Measurements from ENCODE around the gene CDCP2.

The CDCP2 gene

DNA sequence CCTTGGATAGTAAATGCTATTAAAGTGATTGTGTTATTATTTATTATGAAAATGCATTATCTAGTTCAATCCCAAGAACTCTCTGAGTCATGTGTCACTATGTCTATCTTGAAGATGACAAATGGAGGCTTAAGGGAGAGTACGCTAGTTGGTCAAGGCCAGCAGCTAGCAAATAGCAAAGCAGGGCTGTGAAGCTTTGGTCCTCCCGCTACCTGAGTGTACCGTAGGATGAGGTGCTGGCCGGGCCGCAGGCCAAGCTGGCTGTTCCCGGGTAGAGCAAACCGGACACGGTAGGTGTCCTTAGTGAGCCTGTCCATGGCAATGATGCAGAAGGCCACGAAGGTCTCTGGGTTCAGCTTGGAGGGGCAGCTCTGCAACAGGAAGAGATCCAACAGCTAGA lies 37.7 kb upstream of the CDCP2 start:
- no peak overlapping the region for H3K4me3 ChIP-seq (ENCODE audit: control insufficient read depth in 1 of 7, extremely low read depth in 1 of 7, insufficient read depth in 4 of 7, low read depth in 2 of 7, low read length in 6 of 7)
- peaks cover 17 to 67% (median 52%) of the 10 kb centered on the region in 4 experiments for H3K36me3 ChIP-seq (ENCODE audit: control insufficient read depth in 4 of 4, insufficient read depth in 4 of 4, low read length in 3 of 4)
- H3K4me1 ChIP-seq (ENCODE audit: control extremely low read depth in 1 of 4, control insufficient read depth in 4 of 4, insufficient read depth in 4 of 4, low read length in 3 of 4), result no peaks in the 10 kb centered on the region
- WGBS (ENCODE audit: insufficient coverage), result 97% methylated on average over 9 of the region's 9 CpGs
- ChIA-PET CTCF (interaction anchor here (1.3 to 1.6 kb wide), 2 partner anchors 9 to 22 kb away, joined by 3 to 7 read pairs; partner anchors contain the start of genes CYB5RL and MRPL37), POLR2A (no interaction called here)
- no peaks in the 10 kb centered on the region for H3K9me3 ChIP-seq (ENCODE audit: control extremely low read depth in 1 of 5, control insufficient read depth in 4 of 5, insufficient read depth in 2 of 5, low read depth in 1 of 5, low read length in 4 of 5)
- H3K27me3 ChIP-seq (replicated peaks in 2 of 5; ENCODE audit: control insufficient read depth in 4 of 5, insufficient read depth in 5 of 5, low read length in 4 of 5), result no peaks in the 10 kb centered on the region
- H3K27ac ChIP-seq (ENCODE audit: insufficient read depth in 1 of 2, low read depth in 1 of 2, low read length in 2 of 2, poor library complexity in 1 of 2, severe bottlenecking in 2 of 2), result no peak overlapping the region
- DNase-seq, result no peak

DNA sequence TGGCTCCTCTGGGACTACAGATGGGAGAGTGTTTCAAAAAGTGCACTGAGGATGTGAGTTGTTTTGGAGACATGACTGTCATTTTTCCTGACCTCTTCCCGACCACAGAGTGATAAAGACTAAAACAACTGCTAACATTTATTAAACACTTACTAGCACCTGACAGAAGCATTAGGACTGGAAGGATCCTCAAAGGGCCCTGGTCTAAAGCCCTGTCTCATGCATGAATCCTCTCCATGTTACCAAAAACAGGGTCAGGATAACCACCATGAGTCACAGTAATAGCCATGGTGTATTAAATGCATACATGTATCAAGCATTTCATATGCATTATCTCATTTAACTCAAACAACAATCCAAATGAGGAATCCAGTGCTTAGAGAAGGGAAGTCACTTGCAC lies 35.5 kb upstream of the CDCP2 start:
- WGBS (ENCODE audit: insufficient coverage), result 100% methylated on average over 1 of the region's 1 CpG
- Histone ChIP-seq H3K4me3 (ENCODE audit: control insufficient read depth in 1 of 7, extremely low read depth in 1 of 7, insufficient read depth in 4 of 7, low read depth in 2 of 7, low read length in 6 of 7) (no peak overlapping the region), H3K9me3 (ENCODE audit: control extremely low read depth in 1 of 5, control insufficient read depth in 4 of 5, insufficient read depth in 2 of 5, low read depth in 1 of 5, low read length in 4 of 5) (no peaks in the 10 kb centered on the region), H3K36me3 (ENCODE audit: control insufficient read depth in 4 of 4, insufficient read depth in 4 of 4, low read length in 3 of 4) (peaks cover 15 to 58% (median 42%) of the 10 kb centered on the region in 4 experiments), H3K27ac (ENCODE audit: insufficient read depth in 1 of 2, low read depth in 1 of 2, low read length in 2 of 2, poor library complexity in 1 of 2, severe bottlenecking in 2 of 2) (no peak overlapping the region), H3K4me1 (ENCODE audit: control extremely low read depth in 1 of 4, control insufficient read depth in 4 of 4, insufficient read depth in 4 of 4, low read length in 3 of 4) (no peaks in the 10 kb centered on the region), H3K27me3 (replicated peaks in 2 of 5; ENCODE audit: control insufficient read depth in 4 of 5, insufficient read depth in 5 of 5, low read length in 4 of 5) (no peaks in the 10 kb centered on the region)
- CTCF ChIA-PET, result interaction anchor here (1.4 kb wide), 1 partner anchor 16 kb away, joined by 4 read pairs; no protein-coding TSS in a partner anchor
- no peak for DNase-seq
- POLR2A ChIA-PET, result no interaction called here

DNA sequence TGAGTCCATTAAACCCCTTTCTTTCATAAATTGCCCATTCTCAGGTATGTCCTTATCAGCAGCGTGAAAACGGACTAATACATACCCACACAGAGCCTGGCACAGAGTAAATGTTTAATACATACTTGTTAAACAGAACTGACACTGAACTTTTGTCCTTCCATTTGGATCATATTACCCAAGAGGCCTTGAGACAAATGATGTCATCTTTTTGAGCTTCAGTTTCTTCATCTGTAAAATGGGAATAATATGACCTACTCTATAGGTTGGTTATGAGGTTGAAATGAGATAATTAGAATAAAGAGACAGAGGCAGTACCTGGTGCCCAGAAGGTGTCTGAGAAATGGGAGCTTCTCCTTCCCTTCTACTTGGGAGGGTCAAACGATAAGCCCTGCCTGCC lies 33.3 kb upstream of the CDCP2 start:
- POLR2A ChIA-PET, result no interaction called here
- 100% methylated on average over 2 of the region's 3 CpGs for WGBS (ENCODE audit: insufficient coverage)
- H3K27ac ChIP-seq (ENCODE audit: insufficient read depth in 1 of 2, low read depth in 1 of 2, low read length in 2 of 2, poor library complexity in 1 of 2, severe bottlenecking in 2 of 2), result no peak overlapping the region

DNA sequence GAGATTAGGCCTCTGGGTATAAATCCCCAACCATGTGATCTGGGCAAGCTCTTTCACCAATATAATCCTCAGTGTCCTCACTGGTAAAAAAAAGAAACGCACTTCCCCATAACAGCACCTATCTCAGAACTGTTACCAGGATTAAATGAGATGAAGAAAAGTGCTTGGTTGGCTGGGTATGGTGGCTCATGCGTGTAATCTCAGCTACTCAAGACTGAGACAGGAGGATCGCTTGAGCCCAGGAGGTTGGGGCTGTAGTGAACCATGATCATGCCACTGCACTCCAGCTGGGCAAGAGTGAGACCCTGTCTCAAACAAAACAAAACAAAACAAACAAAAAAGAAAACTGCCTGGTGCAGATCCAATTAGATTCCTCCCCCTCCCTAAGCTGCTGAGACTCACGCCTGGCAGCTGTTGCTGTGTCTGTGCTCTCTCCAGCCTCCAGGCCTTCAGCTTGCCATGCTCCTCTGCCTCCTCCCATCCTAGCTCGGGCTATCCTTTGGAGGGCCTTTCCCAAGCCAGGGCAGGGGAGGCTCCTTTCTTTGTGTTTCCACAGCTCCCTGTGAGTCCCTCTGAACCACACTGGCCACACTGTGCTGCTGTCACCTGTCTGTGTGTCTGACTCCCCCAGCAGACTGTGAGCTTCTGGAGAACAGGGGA lies 28.0 kb upstream of the CDCP2 start:
- Histone ChIP-seq H3K9me3 (ENCODE audit: control extremely low read depth in 1 of 5, control insufficient read depth in 4 of 5, insufficient read depth in 2 of 5, low read depth in 1 of 5, low read length in 4 of 5) (no peaks in the 10 kb centered on the region), H3K27ac (ENCODE audit: insufficient read depth in 1 of 2, low read depth in 1 of 2, low read length in 2 of 2, poor library complexity in 1 of 2, severe bottlenecking in 2 of 2) (no peak overlapping the region), H3K4me3 (ENCODE audit: control insufficient read depth in 1 of 7, extremely low read depth in 1 of 7, insufficient read depth in 4 of 7, low read depth in 2 of 7, low read length in 6 of 7) (no peak overlapping the region), H3K4me1 (ENCODE audit: control extremely low read depth in 1 of 4, control insufficient read depth in 4 of 4, insufficient read depth in 4 of 4, low read length in 3 of 4) (no peaks in the 10 kb centered on the region), H3K36me3 (ENCODE audit: control insufficient read depth in 4 of 4, insufficient read depth in 4 of 4, low read length in 3 of 4) (peaks cover 7 to 44% (median 31%) of the 10 kb centered on the region in 4 experiments), H3K27me3 (replicated peaks in 2 of 5; ENCODE audit: control insufficient read depth in 4 of 5, insufficient read depth in 5 of 5, low read length in 4 of 5) (no peaks in the 10 kb centered on the region)
- CTCF ChIA-PET, result interaction anchor here (0.7 to 1.6 kb wide), 6 partner anchors 9 to 621 kb away, joined by 3 to 5 read pairs (median 3); partner anchors contain the start of genes CYB5RL, MRPL37 and TTC22
- WGBS (ENCODE audit: insufficient coverage), result 100% methylated on average over 2 of the region's 5 CpGs
- POLR2A ChIA-PET, result interaction anchor here (0.7 kb wide), 1 partner anchor 14 kb away, joined by 4 read pairs; no protein-coding TSS in a partner anchor
- DNase-seq, result no peak

More for the DNA sequence above, 33.3 kb upstream of the CDCP2 start:
- Histone ChIP-seq H3K9me3 (ENCODE audit: control extremely low read depth in 1 of 5, control insufficient read depth in 4 of 5, insufficient read depth in 2 of 5, low read depth in 1 of 5, low read length in 4 of 5) (no peaks in the 10 kb centered on the region), H3K27me3 (replicated peaks in 2 of 5; ENCODE audit: control insufficient read depth in 4 of 5, insufficient read depth in 5 of 5, low read length in 4 of 5) (no peaks in the 10 kb centered on the region), H3K4me3 (ENCODE audit: control insufficient read depth in 1 of 7, extremely low read depth in 1 of 7, insufficient read depth in 4 of 7, low read depth in 2 of 7, low read length in 6 of 7) (no peak overlapping the region), H3K4me1 (ENCODE audit: control extremely low read depth in 1 of 4, control insufficient read depth in 4 of 4, insufficient read depth in 4 of 4, low read length in 3 of 4) (no peaks in the 10 kb centered on the region), H3K36me3 (ENCODE audit: control insufficient read depth in 4 of 4, insufficient read depth in 4 of 4, low read length in 3 of 4) (peaks cover 14 to 56% (median 39%) of the 10 kb centered on the region in 4 experiments)
- CTCF ChIA-PET, result interaction anchor here (0.7 to 1.6 kb wide), 3 partner anchors 13 to 364 kb away, joined by 3 read pairs; no protein-coding TSS in a partner anchor
- DNase-seq, result no peak

DNA sequence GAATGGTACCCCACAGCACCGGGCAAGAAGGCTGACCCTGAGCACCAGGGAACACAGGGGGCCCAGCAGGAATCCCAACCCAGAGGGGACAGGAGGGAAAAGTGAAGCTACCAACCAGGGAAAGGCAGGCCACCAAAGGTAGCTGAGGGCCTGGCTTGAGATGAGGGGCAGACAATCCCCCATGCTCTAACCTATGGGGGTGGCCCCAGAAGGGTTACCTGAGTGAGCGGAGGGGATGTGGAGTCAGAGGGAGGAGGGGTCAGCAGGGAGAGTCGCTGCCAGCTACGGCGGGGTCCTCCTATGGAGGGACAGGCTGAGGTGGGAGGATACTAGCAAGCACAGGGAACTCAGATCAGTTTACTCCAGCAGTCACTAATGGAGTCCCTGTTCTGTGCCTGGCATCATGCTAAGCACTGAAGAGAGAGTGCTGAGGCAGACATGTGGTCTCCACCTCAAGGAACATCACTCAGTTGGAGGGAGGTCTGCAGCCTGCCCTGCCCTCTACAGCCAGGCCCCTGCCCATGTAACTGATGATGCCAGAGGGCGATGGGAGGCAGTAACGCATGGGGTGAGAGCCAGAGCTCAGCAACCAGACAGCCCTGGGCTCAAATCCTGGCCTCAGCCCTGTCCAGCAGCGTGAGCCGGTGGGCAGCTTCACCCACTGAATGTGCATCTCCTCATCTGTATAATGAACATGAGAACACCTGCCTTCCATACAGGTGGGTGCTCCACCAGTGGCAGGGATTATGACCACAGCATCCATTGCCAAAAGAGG lies 25.7 kb upstream of the CDCP2 start:
- H3K27me3 ChIP-seq (replicated peaks in 2 of 5; ENCODE audit: control insufficient read depth in 4 of 5, insufficient read depth in 5 of 5, low read length in 4 of 5), result no peaks in the 10 kb centered on the region
- no peak overlapping the region for H3K27ac ChIP-seq (ENCODE audit: insufficient read depth in 1 of 2, low read depth in 1 of 2, low read length in 2 of 2, poor library complexity in 1 of 2, severe bottlenecking in 2 of 2)
- 88% methylated on average over 9 of the region's 9 CpGs for WGBS (ENCODE audit: insufficient coverage)
- ChIA-PET CTCF (interaction anchor here (1.0 to 1.5 kb wide), 3 partner anchors 53 to 65 kb away, joined by 3 to 4 read pairs (median 3); no protein-coding TSS in a partner anchor), POLR2A (no interaction called here)
- no peak for DNase-seq
- no peak overlapping the region for H3K4me3 ChIP-seq (ENCODE audit: control insufficient read depth in 1 of 7, extremely low read depth in 1 of 7, insufficient read depth in 4 of 7, low read depth in 2 of 7, low read length in 6 of 7)
- peaks cover 5 to 55% (median 27%) of the 10 kb centered on the region in 4 experiments for H3K36me3 ChIP-seq (ENCODE audit: control insufficient read depth in 4 of 4, insufficient read depth in 4 of 4, low read length in 3 of 4)
- H3K9me3 ChIP-seq (ENCODE audit: control extremely low read depth in 1 of 5, control insufficient read depth in 4 of 5, insufficient read depth in 2 of 5, low read depth in 1 of 5, low read length in 4 of 5), result no peaks in the 10 kb centered on the region
- peaks cover 0 to 12% (median 8%) of the 10 kb centered on the region in 4 experiments for H3K4me1 ChIP-seq (ENCODE audit: control extremely low read depth in 1 of 4, control insufficient read depth in 4 of 4, insufficient read depth in 4 of 4, low read length in 3 of 4)

DNA sequence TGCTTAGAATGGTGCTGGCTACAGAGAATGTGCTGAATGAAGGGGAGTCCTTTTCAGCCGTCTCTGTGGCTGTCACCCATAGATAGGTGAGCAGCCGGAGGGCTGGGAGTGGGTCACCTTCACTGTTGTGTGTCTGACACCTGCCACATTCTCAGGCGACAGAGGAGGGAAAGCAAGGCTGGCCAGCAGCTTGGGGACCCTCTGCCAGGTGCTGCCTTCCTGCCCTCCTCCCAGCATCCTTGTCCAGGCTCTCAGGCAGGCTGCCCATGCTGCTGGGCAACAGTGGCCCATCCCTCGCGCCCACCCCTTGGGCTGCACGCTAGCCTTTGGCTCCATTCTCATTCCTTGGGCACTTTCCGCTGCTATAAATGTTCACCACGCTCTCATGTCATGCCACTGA lies 24.9 kb upstream of the CDCP2 start:
- H3K4me3 ChIP-seq (ENCODE audit: control insufficient read depth in 1 of 7, extremely low read depth in 1 of 7, insufficient read depth in 4 of 7, low read depth in 2 of 7, low read length in 6 of 7), result no peak overlapping the region
- 95% methylated on average over 7 of the region's 8 CpGs for WGBS (ENCODE audit: insufficient coverage)
- peaks cover 0 to 20% (median 10%) of the 10 kb centered on the region in 4 experiments for H3K4me1 ChIP-seq (ENCODE audit: control extremely low read depth in 1 of 4, control insufficient read depth in 4 of 4, insufficient read depth in 4 of 4, low read length in 3 of 4)
- no peak for DNase-seq
- no peaks in the 10 kb centered on the region for H3K9me3 ChIP-seq (ENCODE audit: control extremely low read depth in 1 of 5, control insufficient read depth in 4 of 5, insufficient read depth in 2 of 5, low read depth in 1 of 5, low read length in 4 of 5)
- H3K27me3 ChIP-seq (replicated peaks in 2 of 5; ENCODE audit: control insufficient read depth in 4 of 5, insufficient read depth in 5 of 5, low read length in 4 of 5), result no peaks in the 10 kb centered on the region
- peaks cover 5 to 53% (median 25%) of the 10 kb centered on the region in 4 experiments for H3K36me3 ChIP-seq (ENCODE audit: control insufficient read depth in 4 of 4, insufficient read depth in 4 of 4, low read length in 3 of 4)
- H3K27ac ChIP-seq (ENCODE audit: insufficient read depth in 1 of 2, low read depth in 1 of 2, low read length in 2 of 2, poor library complexity in 1 of 2, severe bottlenecking in 2 of 2), result no peak overlapping the region
- POLR2A ChIA-PET, result no interaction called here
- CTCF ChIA-PET, result no interaction called here

All from common myeloid progenitor, CD34-positive (primary cell).